ENCODE measurements around the gene PCDHB7.
"Not testable (repeated sequence)": the region's sequence is repeated elsewhere in the genome, so short reads cannot be mapped to it uniquely, and the experiment has no call there.

Gene PCDHB7

GRCh38 chr5:141225421-141225820 lies 53.0 kb downstream of the PCDHB7 start:
- not testable (repeated sequence) for DNase-seq

Data from NCI-H524 (cell line).